Hypothalamus (tissue), 51 donors: Measurements from ENCODE around the gene VENTX.
A peak's percentile ranks its signal among the peaks of the same experiment; 100 is the strongest.
"Not testable (repeated sequence)": the region's sequence is repeated elsewhere in the genome, so short reads cannot be mapped to it uniquely, and the experiment has no call there.

Experiments used
- DNase-seq, 51 donors: peaks; one replicate each; lab custom pipeline; 2025; lab: John Stamatoyannopoulos, UW

VENTX gene

DNA sequence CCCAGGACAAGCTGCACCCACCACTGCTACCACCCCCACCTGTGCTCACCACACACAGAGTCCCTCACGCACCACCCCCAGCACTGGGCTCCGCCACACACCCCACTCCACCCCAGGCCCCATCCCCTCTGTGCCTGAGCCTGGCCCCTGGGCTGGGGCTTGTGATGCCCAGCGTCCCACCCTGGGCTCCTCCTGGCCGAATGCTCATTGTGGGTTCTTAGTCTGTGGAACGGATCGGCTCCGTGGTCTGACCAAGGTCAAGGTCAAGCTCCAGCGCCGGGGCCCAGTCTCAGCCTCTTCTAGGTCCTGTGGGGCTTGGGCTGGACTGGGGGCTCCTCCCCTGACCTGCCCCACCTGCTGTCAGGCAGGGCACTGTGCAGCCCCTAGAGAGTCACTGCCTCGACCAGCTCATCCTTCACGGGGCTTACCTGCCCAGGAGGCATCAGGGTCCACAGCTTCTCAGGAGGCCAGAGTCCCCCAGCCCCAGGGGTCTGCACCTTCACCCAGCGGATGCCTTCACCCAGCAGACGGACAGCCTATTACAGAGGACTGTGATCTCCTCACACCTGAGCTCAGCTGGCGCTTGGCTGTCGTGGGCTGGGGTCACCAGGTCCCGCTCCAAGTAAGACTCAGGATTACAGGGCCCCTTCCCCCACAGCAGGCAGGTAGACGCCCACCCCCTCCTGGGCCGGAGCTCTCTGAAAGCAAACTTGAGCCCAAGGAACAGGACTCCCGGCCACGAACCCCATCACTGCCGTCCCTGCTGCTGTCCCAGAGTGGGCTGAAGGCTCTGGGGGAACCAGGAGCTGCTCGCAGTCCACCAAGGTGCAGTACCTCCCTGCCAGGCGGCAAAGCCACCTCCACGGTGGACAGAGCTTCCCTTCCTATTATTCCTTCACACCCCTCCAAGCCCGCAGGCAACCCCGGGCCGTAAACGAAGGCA, 22.9 kb upstream of the VENTX start:
- DNase-seq: no peak

DNA sequence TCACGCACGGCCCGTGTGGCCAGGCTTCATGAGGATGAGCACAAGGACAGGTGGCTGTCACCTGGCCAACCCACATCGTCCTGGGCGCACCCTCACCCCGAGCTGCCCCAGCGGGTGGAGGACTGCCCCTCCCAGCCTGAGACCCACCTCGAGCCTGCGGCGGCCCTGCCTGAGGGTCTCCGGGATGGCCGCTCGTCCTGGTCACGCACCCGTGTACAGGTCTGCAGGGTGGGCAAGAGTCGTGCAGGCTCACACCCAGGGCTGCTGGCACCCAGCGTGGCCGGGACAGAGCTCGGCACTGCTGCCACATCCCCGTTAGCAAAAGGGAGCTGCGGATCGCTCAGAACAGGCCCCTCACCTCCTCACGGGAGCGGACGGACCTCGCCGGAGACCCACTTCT, 22.1 kb upstream of the VENTX start:
- no peak for DNase-seq

GRCh38 chr10:133216776-133217175, 20.9 kb upstream of the VENTX start:
- DNase-seq: no peak

DNA sequence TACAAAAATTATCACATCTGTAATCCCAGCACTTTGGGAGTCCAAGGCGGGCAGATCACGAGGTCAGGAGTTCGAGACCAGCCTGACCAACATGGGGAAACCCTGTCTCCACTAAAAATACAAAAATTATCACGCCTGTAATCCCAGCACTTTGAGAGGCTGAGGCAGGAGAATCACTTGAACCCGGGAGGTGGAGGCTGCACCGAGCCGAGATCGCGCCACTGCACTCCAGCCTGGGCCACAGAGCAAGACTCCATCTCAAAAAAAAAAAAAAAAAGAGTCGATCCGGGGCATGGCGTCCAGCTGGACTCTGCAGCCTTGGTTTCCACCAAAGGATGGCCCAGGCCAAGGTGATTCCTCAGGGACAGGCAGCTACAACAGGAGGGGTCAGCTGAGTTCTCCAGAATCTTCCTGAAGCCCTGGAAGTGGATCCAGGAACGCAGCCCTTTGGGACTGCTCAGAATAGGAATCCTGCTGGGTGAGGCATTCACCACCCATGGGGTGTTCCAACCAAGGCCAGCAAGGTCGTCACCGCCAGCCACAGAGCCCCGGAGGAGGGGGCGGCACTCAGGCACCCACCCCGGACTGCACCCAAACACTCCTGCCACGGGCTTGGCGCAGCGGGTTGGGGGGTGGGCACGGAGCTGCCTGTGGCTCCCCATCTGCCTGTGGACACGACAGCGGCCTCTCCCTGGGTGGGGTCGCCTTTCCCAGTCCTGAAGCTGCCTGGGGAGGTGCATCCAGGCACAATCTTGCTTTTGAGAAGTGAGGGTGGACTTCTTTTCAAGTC, 19.7 kb upstream of the VENTX start:
- no peak for DNase-seq

DNA sequence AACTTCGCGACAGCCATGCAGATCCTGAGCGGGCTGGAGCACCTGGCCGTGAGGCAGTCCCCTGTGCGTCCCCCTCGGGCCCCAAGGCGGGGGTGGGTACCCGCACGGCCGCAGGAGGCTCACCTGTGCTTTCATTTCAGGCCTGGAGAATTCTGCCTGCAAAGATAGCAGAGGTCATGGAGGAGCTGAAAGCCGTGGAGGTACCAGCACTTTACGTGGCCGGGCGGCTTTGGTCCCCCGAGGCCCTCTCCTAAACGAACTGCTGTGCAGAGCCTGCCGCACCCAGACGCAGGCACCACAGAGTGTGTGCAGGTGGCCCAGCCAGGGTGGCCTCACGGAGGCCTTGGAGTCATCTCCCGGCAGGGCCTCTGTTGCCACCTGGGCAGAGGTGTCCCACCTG, 18.8 kb upstream of the VENTX start:
- DNase-seq: no peak

GRCh38 chr10:133219782-133220181, 17.9 kb upstream of the VENTX start:
- no peak for DNase-seq

GRCh38 chr10:133221331-133221730, 16.3 kb upstream of the VENTX start:
- no peak for DNase-seq

DNA sequence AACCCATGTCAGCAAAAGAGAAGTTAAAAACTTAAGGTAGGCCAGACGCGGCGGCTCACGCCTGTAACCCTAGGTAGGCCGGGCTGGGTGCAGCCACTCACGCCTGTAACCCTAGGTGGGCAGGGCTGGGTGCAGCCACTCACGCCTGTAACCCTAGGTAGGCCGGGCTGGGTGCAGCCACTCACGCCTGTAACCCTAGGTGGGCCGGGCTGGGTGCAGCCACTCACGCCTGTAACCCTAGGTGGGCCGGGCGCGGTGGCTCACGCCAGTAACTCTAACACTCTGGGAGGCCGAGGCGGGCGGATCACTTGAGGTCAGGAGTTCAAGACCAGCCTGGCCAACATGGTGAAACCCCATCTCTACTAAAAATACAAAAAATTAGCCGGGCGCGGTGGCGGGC, 15.9 kb upstream of the VENTX start:
- not testable (repeated sequence) for DNase-seq

GRCh38 chr10:133224076-133224475, 13.6 kb upstream of the VENTX start:
- DNase-seq: no peak

DNA sequence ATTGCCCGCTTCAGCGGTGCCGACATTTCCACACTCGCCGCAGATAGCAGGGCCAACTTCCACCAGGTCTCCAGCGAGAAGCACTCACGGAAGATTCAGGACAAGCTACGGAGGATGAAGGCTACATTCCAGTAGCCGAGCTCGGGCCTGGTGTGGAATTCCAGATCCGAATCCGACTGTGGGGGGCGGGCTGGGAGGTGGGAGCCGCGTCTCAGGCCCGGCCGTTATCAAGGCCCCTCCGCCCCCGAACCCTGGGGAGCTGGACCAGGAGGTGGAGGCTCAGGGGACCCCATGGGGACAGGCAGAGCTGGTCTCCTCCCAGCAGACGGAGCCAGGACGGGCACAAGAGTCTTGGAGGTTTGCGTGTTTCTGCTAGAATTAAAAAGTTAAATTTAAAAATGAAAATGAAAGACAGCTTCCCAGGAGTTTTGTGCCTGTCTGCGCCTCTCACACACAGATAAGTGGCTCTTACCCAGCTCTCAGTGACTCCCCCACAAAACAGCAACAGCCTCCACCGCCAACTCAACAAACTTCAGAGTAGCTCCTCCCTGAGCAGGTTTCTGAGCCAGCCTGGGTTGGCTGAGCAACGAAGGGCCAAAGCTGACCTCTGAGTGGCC, 12.8 kb upstream of the VENTX start:
- DNase-seq: peak in 10 of 51 donors; percentile 13 to 56 (median 32)

DNA sequence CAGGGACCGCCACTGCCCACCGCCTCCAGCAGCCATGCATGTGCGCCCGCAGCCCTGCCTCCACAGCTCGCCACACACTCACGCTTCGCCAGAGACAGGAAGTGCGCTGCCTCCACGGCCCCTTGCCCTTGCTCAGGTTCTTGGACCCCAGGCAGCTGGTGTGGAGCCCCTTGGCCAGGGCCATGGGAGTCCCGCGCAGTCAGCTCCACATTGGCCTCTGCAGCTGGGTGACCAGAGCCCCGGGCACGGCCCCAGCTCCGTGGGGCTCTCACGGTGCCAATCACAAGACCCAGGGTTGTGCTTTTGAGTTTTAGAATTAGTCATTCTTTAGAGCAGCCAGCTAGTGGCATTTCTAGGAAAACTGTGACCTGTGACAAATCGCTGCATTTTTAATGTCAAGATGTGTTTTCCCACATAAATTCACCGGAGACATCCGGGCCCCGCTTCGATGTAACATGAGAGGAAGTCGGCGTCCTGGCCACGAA, 11.9 kb upstream of the VENTX start:
- peak in 9 of 51 donors; percentile 5 to 53 (median 38) for DNase-seq

DNA sequence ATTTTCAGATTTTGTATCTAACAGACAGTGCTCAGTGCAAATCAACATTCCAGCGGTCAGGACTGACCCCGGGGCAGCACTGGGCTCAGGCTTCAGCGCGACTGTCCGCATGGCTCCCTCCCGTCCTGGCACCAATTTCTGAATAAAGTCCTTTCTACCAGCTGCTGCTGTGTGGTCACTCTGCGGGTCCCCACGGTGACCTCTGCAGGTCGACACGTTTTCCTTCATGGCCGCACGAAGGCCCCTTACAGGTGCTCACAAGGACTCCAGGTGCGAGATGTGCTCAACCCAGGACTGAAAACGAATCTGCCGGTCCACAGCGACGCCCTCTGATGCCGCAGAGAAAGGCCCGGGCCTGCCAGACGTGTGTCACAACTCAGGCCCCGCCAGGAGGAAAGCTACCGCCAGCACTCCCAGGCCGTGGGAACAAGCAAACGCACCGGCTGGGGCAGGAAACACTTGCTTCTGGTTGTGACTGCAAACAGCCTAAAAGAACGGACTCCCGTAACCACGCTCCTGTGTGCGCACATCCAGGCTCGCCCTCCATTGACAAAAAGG, 11.3 kb upstream of the VENTX start:
- DNase-seq: peak in 2 of 51 donors; percentile 24 to 27

DNA sequence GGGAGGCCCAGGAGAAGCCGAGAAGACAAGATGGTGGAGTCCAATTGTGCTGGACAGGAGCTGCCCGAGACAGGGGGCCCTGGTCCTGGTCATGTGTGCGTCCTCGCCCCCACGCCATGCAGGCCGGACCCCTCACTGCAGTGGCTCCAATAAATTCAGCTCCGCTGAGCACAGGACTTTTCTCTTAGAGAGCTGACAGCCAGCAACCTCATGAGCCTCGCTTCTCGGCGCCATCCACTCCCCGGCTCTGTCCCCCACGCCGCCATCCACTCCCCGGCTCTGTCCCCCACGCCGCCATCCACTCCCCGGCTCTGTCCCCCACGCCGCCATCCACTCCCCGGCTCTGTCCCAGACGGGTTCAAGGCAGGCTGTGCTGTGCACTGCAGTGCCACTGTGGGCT, 10.4 kb upstream of the VENTX start:
- DNase-seq: no peak

- no peak for DNase-seq
Measured at GRCh38 chr10:133229265-133230043, 8.2 kb upstream of the VENTX start.

- DNase-seq: no peak
Measured at GRCh38 chr10:133230044-133230361, 7.7 kb upstream of the VENTX start, which contains the start of gene UTF1. UTF1 (plus strand) TSS chr10:133230217; CDS start chr10:133230289, 72 bp downstream.

GRCh38 chr10:133230387-133231195, 7.1 kb upstream of the VENTX start:
- peak in 3 of 51 donors; percentile 13 to 20 (median 16) for DNase-seq

GRCh38 chr10:133231244-133231945, 6.3 kb upstream of the VENTX start:
- DNase-seq: no peak

- no peak for DNase-seq
Measured at GRCh38 chr10:133231946-133232574, 5.6 kb upstream of the VENTX start.
